ENCODE data around the gene TFDP2.

DNA sequence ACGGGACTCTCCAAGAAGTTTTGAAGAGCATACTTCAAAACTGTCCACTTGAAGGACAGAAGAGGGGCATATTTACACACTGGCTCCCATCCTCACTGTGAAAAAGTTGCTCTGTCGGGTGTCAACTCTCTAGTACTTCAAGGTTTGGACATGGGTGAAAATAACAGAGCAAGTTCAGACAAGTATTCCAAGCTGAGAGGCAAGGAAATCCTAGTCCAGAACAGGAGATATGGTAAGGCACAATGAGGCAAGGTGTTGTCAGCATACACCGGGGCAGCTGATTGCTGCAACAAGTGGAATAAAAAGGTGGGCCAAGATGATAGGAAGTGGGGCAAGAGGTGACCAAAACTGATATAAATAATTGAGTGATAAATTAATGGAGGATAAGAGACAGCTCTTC lies 4.8 kb upstream of the TFDP2 start:
- TF ChIP-seq CEBPB (IDR thresholded peaks at IDR 0.05; ENCODE audit: low read depth) (no peak), TCF7L2 (IDR thresholded peaks at IDR 0.05; ENCODE audit: borderline replicate concordance, extremely low read depth, insufficient read depth, insufficient read length) (no peak), POLR2A (IDR thresholded peaks at IDR 0.05; ENCODE audit: borderline replicate concordance, extremely low read depth, insufficient read depth, insufficient read length) (no peak), RAD21 (IDR thresholded peaks at IDR 0.05; ENCODE audit: low read depth) (no peak)
- TF ChIP-seq, protein P1, sequence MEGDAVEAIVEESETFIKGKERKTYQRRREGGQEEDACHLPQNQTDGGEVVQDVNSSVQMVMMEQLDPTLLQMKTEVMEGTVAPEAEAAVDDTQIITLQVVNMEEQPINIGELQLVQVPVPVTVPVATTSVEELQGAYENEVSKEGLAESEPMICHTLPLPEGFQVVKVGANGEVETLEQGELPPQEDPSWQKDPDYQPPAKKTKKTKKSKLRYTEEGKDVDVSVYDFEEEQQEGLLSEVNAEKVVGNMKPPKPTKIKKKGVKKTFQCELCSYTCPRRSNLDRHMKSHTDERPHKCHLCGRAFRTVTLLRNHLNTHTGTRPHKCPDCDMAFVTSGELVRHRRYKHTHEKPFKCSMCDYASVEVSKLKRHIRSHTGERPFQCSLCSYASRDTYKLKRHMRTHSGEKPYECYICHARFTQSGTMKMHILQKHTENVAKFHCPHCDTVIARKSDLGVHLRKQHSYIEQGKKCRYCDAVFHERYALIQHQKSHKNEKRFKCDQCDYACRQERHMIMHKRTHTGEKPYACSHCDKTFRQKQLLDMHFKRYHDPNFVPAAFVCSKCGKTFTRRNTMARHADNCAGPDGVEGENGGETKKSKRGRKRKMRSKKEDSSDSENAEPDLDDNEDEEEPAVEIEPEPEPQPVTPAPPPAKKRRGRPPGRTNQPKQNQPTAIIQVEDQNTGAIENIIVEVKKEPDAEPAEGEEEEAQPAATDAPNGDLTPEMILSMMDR (IDR thresholded peaks at IDR 0.05 in 2 of 3, conservative IDR thresholded peaks at IDR 0.05 in 1 of 3; ENCODE audit: borderline replicate concordance in 1 of 3, insufficient read depth in 1 of 3, low read depth in 2 of 3, low read length in 2 of 3): no peak

Measured in HCT116 (cell line).